ENCODE measurements around the gene P2RX7. TPM values are rescaled to one million over a fixed set of nuclear protein-coding genes. Genes with fewer than 3 reads are reported as not detected.

The P2RX7 gene
- polyA plus RNA-seq, 1 of the 3 experiments (the other 2 are of a cell fraction), result 0.43 TPM

GRCh38 chr12:121224591-121224990 is 91.9 kb downstream of the P2RX7 start:
- whole genome bisulfite sequencing (ENCODE audit: low lambda C conversion rate), result 89% methylated on average over 8 of the region's 8 CpGs
- no peak for TF ChIP-seq POLR2AphosphoS5 (IDR thresholded peaks at IDR 0.05; ENCODE audit: low read depth, low read length)
- no peak for TF ChIP-seq FOSL2 (IDR thresholded peaks at IDR 0.05; ENCODE audit: borderline replicate concordance, low read depth)
- TF ChIP-seq ELF1 (IDR thresholded peaks at IDR 0.05), result no peak
- TF ChIP-seq RFX5 (IDR thresholded peaks at IDR 0.05; ENCODE audit: low read length), result no peak
- no peak for TF ChIP-seq IRF3 (IDR thresholded peaks at IDR 0.05; ENCODE audit: low read depth, low read length)
- no peak for TF ChIP-seq GATA2 (CRISPR knock-in tag; IDR thresholded peaks at IDR 0.05)
- TF ChIP-seq FOXM1 (IDR thresholded peaks at IDR 0.05; ENCODE audit: low read depth), result no peak
- no peak for TF ChIP-seq TCF12 (IDR thresholded peaks at IDR 0.05)
- TF ChIP-seq JUND (IDR thresholded peaks at IDR 0.05), result no peak
- TF ChIP-seq EZH2phosphoT487 (IDR thresholded peaks at IDR 0.05; ENCODE audit: borderline replicate concordance, low read depth), result no peak
- TF ChIP-seq YY1 (IDR thresholded peaks at IDR 0.05; ENCODE audit: low read depth), result no peak
- TF ChIP-seq, protein P1, sequence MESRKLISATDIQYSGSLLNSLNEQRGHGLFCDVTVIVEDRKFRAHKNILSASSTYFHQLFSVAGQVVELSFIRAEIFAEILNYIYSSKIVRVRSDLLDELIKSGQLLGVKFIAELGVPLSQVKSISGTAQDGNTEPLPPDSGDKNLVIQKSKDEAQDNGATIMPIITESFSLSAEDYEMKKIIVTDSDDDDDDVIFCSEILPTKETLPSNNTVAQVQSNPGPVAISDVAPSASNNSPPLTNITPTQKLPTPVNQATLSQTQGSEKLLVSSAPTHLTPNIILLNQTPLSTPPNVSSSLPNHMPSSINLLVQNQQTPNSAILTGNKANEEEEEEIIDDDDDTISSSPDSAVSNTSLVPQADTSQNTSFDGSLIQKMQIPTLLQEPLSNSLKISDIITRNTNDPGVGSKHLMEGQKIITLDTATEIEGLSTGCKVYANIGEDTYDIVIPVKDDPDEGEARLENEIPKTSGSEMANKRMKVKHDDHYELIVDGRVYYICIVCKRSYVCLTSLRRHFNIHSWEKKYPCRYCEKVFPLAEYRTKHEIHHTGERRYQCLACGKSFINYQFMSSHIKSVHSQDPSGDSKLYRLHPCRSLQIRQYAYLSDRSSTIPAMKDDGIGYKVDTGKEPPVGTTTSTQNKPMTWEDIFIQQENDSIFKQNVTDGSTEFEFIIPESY (IDR thresholded peaks at IDR 0.05; ENCODE audit: borderline replicate concordance, low read depth), result no peak
- no peak for TF ChIP-seq NFIC (IDR thresholded peaks at IDR 0.05; ENCODE audit: borderline replicate concordance)
- no peak for TF ChIP-seq CTCF (IDR thresholded peaks at IDR 0.05)
- TF ChIP-seq, protein P2, sequence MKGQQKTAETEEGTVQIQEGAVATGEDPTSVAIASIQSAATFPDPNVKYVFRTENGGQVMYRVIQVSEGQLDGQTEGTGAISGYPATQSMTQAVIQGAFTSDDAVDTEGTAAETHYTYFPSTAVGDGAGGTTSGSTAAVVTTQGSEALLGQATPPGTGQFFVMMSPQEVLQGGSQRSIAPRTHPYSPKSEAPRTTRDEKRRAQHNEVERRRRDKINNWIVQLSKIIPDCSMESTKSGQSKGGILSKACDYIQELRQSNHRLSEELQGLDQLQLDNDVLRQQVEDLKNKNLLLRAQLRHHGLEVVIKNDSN (IDR thresholded peaks at IDR 0.05; ENCODE audit: borderline replicate concordance, low read depth), result no peak
- no peak for TF ChIP-seq RCOR1 (IDR thresholded peaks at IDR 0.05; ENCODE audit: low read length)
- no peak for TF ChIP-seq EP300 (IDR thresholded peaks at IDR 0.05; ENCODE audit: borderline replicate concordance in 1 of 2, low read depth in 1 of 2, low read length in 1 of 2)
- TF ChIP-seq GABPA (IDR thresholded peaks at IDR 0.05; ENCODE audit: low read depth), result no peak
- ChIA-PET CTCF (interaction anchor here (0.6 to 1.8 kb wide), 4 partner anchors 8 to 635 kb away, joined by 3 to 5 read pairs (median 4); no protein-coding TSS in a partner anchor), POLR2A (interaction anchor here (0.5 kb wide), 1 partner anchor 106 kb away, joined by 4 read pairs; no protein-coding TSS in a partner anchor)
- H3K4me1 ChIP-seq (ENCODE audit: control insufficient read depth in 1 of 2, insufficient read depth in 2 of 2, low read depth in 1 of 2, low read length in 1 of 2), result no peaks in the 10 kb centered on the region
- H3K27ac ChIP-seq (ENCODE audit: low read depth in 2 of 2, low read length in 1 of 2), result no peak overlapping the region
- no peaks in the 10 kb centered on the region for H3K9me3 ChIP-seq
- H3K79me2 ChIP-seq (ENCODE audit: insufficient read depth), result no peaks in the 10 kb centered on the region
- H3K9me2 ChIP-seq, result no peaks in the 10 kb centered on the region
- no peak overlapping the region for H3K9ac ChIP-seq
- no peaks in the 10 kb centered on the region for H3K36me3 ChIP-seq (replicated peaks in 1 of 2; ENCODE audit: control insufficient read depth in 1 of 2, insufficient read depth in 2 of 2, low read length in 1 of 2)
- no peaks in the 10 kb centered on the region for H3K27me3 ChIP-seq (ENCODE audit: insufficient read depth)
- H4K20me1 ChIP-seq (ENCODE audit: insufficient read depth), result no peaks in the 10 kb centered on the region
- DNase-seq, result peak; percentile 11
- H3K4me3 ChIP-seq (ENCODE audit: low read depth in 2 of 2, low read length in 1 of 2), result no peak overlapping the region
- H3F3A ChIP-seq (replicated peaks; ENCODE audit: insufficient read depth), result no peaks in the 10 kb centered on the region
- no peak overlapping the region for H2AFZ ChIP-seq (ENCODE audit: low read depth)
- no peak overlapping the region for H3K4me2 ChIP-seq
